RCC 7860 (cell line): ENCODE measurements around the gene RAPGEF5.

Experiments
- DNase-seq: peaks from one replicate; pipeline ENCODE4 v3.0.0-alpha.2; 2015; ENCODE audit warnings: low spot score
- FAIRE-seq: peaks from 2 replicates; lab custom pipeline; 2012; peaks lifted over from hg19 to GRCh38; lab: Jason Lieb, UNC

The RAPGEF5 gene

GRCh38 chr7:22129819-22130580 is 227.0 kb downstream of the RAPGEF5 start:
- DNase-seq (no peak), FAIRE-seq (no peak)

DNA sequence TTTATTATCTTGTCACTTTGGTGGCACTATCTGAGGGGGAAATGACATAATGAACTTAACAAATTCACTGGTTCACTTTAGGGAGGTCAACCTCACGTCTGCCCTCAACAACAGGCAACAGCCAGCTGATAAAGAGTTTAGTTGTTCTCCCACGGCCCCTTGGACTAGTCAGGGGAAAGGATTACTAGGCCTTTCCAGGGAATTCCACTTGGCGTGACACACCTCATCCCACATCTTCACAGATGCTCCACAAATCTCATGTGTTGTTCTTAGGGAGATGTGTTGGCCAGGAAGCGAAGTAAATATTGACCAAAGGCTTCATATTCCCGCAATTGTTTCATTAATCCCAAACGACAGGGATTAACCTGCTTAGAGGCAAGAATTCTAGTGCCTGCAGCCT is 227.8 kb downstream of the RAPGEF5 start:
- DNase-seq (no peak), FAIRE-seq (no peak)

GRCh38 chr7:22128528-22128920 is 228.4 kb downstream of the RAPGEF5 start:
- DNase-seq (no peak), FAIRE-seq (no peak)

DNA sequence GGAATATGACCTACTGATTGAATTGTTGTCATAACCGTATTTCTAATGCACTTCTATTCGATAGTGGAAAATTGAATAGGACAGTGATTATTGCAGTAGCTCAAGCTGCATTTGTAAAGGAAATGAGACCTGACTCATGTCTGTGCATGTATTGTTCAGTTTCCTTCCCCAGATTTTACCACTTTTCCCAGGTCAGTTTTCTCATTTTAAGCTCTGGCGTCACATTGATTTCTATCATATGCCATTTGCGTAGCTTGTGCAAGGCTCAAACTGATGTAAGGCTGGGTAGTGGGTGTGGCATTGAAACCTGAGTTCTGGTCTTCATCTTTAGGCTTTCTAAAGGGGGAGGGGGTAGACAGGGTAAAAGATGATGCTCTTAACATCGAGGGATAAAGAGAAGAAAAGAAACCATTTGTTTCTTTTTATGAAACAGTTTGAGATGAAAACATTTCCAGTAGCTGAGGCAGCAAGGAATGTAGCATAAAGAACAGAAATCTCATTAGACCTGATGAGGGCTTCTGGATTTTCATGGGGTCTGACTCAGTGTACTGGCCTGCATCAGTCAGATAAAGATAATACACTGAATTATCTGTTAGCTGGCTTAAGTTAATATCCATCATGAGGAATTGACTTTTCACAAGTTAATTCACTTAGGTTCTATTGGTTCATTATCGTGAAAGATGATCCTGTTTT is 229.0 kb downstream of the RAPGEF5 start:
- FAIRE-seq, result no peak

DNA sequence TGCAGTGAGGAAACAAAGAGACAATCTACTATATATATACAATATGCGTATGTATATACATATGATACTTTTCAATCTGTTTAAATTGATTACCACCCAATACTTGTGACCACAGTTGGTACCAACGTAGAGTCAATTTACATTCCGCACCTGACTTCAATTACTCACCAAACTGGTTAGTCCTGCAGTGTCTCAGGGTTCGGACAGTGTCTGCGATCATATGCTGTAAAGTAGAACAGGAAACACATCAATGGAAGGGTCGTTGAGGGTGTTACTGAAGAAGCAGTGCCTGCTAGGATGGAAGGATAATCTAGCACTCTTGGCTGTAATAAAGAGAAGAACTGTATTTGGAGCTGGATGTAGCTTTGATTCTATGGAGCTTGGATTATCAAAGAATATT is 231.5 kb downstream of the RAPGEF5 start:
- DNase-seq (no peak), FAIRE-seq (no peak)

More for the DNA sequence above, 229.0 kb downstream of the RAPGEF5 start:
- no peak for DNase-seq

DNA sequence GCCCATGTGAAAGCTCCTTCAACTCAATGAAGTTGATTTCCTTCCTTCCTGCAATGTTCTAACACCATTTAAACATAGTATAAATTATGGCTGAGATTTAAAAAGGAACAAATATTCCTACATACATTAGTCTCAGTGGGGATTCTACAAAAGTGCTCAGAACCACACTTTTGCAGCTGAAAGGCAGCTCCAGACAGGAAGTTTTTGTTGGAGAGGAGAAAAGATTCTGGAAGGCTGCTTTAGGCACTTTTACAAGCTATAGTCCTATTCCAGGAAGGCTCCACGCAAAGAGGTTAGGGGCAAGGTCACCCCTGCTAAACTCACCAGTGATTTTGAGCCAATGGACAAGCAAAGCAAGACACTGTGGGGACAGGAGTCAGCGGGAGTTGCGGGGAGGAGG is 232.0 kb downstream of the RAPGEF5 start:
- FAIRE-seq (no peak), DNase-seq (no peak)

DNA sequence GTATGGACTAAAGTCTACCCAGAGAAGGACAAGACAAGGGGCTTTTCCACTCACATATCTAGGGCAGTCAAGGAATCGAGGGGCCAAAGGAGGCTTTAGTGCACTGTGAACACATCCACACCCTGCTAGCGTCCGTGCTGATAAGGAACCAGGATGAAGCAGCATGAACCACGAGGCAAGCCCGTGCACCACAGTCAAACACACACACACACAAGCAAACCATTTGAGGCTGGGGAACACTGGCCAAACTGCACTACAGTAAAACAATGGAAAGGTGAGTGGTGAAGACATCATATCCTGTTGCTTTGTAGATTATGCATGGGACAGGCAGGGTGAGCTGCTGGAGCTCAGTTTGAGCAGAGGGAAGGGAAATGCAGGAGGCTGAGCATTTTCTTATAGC is 233.8 kb downstream of the RAPGEF5 start:
- DNase-seq, result no peak
- no peak for FAIRE-seq

DNA sequence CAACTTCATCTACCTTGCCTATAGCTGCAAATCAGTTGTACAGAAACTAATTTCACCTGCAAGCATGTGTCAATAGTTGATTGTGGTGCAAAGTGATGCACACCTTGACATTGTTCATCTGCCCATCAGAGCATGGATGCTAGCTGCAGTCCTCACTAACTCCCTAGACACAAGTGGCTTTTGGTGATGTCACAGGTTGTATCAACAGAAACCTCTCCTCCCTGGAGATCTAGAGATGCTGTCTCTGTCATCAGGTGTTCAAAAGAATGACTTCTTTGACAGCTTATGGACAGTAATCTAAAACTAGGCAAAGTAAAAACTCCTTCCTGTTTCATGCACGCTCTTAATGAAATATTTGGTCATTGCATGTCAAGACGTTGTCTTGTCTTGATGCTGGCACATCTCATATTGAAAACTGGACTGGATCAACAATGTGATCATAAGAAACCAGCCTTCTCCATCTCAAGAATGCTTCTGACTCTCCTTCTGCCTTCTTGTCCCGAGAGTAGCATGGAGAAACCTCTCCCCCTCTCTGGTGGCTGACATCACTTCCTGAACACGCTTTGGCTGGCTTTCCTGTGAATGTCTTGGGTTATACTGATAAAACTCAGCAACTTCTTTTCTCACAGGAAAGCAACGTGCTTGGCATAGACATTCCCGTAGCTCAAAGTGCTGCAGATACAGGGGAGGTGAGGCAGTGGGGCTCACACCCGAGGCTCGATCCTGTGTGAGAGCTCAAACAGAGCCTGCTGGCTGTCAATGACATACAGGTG is 235.1 kb downstream of the RAPGEF5 start:
- FAIRE-seq (no peak), DNase-seq (no peak)

- DNase-seq (no peak), FAIRE-seq (no peak)
These were observed 236.4 kb downstream of the RAPGEF5 start for GRCh38 chr7:22120391-22121053.

DNA sequence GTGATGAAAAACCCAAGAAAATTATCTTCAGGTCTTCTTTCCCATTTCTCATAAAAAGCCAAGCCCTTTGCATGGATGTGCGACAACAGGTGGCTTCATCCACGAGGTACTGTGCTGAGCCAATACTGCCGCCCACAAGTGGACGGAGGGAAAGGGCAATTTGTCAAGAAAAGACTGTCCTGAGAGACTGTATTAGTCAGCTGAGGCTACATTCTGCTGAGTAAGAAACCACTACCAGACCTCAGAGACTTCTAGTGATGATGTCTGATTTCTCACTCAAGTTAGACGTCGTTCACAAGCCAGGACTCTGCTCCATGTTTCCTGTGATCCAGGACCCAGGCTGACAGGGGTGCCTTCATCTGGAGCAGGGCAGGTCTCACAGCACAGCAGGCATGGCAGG is 239.7 kb downstream of the RAPGEF5 start:
- FAIRE-seq, result no peak
- DNase-seq, result no peak

GRCh38 chr7:22116451-22117030 is 240.4 kb downstream of the RAPGEF5 start:
- FAIRE-seq, result no peak

DNA sequence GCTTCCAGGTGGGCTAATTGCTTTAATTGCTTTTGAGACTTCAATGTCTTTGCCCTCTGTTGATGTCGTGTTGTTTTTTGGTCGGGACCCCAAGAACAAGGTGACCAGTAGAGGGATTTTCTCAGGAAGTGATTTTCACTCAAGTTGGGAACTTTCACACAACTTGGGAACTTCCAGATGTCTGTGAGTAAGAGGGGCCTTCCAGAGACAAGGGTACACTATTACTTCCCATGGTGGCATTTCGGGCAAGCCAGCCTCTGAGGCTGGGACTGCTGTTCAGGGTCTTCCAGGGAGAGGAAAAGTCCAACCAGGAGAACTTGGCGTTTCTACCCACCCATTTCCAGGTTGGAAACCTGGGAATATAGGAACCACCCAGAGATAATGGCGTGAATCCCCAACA is 241.3 kb downstream of the RAPGEF5 start:
- FAIRE-seq (no peak), DNase-seq (no peak)

More at GRCh38 chr7:22116451-22117030, 240.4 kb downstream of the RAPGEF5 start:
- DNase-seq, result no peak

DNA sequence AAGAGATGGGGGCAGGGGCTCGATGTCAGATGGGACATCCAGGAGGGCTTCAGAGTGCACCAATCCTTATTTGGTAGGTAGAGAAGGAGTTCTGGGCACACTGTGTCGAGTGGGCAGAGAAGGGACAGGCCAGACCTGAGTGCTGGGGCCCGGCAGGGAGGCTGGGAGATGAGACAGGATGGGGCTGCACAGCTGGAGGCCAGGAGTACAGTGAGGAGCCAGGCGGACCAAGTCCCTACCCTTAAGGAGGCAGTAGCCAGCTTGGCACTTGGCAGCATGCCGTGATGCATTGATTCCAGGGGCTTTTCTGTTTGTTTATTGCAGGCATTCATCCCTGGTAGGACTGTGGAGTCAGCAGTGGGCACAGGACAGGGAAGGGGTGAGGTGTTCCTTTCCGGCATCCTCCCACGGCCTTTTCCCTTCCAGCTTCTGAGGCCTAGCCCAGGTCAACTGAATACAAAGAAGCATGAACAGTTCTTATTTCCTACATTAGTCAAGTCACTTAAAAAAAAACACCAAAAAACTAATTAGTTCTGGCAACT is 242.4 kb downstream of the RAPGEF5 start:
- FAIRE-seq, result no peak

DNA sequence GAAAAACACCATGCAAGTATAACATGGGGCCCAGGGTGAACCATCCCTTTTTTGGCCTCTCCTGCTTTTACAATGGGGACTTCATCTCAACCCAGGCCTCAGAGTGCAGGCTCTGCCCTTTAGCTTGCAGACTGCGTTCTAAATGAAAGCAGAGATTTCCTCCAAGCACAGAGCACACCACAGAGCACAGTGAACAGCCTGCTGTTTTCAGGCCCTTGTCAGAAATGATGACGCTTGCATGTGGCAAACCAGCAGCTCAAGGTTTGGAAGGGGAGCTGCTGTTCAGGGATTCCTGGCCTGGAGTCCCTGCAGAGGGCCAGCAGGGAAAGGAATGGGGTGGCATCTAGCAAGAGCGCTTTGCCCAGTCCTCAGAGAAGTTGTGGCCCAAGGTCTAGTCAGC is 243.9 kb downstream of the RAPGEF5 start:
- no peak for FAIRE-seq

More for the DNA sequence above, 242.4 kb downstream of the RAPGEF5 start:
- no peak for DNase-seq

GRCh38 chr7:22111661-22112060 is 245.3 kb downstream of the RAPGEF5 start:
- no peak for FAIRE-seq
- no peak for DNase-seq

More for the DNA sequence above, 243.9 kb downstream of the RAPGEF5 start:
- no peak for DNase-seq

DNA sequence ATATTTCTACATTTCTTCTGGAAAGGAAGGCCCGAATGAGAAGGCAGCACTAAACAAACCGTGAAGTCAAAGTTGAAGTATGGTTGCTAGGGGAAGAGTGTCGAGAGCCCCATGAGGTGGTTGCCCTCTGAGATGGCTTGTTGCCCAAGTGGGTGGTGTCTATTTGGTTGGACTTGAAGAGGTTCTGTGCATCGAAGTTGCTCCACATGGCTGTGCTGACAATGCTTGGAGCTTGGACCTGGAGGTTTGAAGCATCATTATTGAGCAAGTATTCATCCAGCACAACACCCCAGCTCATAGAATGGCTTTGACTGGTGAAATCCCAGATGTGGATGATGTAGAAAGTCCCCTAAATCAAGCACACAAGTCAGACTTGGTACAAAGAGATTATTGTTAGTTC is 246.1 kb downstream of the RAPGEF5 start:
- DNase-seq (no peak), FAIRE-seq (no peak)

DNA sequence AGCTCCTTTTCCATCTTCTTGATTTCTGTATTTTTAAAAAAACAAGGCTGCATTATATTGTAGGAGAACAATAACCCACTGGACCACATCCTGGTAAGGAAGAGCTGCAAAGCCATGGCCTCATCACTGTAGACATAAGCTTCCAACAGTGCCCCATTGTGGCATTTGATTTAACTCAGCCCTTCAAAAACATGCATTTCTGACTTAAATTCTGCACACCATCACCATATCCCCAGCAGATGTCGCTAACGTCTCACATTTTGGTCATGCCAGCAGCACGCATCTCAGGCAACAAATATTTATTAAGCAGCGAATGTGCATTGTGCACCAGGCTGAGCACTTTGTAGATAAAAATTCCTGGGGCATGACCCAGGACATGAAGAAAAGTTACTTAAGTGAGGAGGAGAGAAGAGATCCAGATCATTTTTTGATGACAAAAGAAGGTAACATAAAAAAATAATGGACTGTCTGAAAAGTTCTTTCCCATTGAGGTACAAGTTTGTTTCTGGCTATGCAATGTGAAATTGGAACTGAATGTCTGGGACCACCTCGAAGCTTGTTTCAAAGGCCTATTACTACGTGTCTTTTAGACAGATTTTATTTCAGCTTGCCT is 246.6 kb downstream of the RAPGEF5 start:
- peak; percentile 53 for DNase-seq
- FAIRE-seq, result peak; percentile 33

DNA sequence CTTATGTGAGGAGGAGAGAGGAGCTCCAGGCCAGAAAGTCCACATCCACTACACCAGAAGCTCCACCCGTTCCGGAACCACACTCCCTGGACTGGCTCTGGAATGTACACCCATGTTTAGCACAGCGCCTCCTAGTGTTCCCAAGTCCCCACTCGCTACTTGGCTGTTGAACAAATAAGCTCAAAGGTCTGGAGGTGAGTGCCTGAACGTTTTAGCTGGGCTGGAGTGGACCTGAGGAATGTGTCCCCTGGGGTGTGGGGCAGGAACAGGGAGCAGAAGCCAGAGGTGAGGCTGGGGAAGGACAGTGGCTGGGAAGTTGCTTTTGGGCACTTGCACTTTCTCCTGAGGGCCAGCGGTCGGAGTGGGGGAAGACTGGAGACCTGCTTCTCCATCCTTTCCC is 247.2 kb downstream of the RAPGEF5 start:
- no peak for DNase-seq
- FAIRE-seq, result no peak

DNA sequence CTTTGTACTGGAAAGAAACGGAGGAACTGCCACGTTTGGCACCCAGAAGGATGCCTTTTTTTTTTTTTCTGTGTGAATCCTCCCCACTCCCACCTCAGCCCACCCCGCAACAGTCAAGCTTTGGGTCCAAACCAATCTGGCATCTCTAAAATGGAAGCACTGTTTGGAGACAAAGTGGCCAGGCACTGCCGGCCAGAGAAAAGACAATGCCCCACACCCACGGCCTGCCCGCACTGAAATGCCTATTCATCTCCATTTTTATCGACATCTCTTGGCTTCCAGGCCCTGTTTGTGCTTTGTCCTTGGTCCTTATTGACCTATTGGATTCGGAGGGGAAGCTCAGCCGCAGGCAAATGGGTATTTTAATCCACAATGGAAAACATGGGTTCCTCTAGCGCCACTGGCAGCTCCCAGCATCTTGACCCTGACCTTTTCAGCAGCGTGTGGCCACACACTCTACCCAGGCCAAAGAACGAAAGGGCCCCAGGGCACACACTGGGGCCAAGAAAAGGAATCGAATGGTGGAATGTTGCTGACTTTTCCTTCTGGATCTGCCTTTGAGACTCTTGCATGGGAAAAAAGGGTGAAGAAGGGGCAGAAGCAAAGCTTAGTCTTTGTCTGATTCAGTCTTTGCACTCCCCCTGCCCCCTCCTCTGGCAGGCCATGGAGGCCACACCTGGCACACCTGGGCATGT is 248.7 kb downstream of the RAPGEF5 start:
- FAIRE-seq, result no peak
- no peak for DNase-seq
